Right lung (tissue), 5 donors: ENCODE results near the gene ATXN7. TPM values are rescaled to one million over a fixed set of nuclear protein-coding genes. Genes with fewer than 3 reads are reported as not detected.

Experiments used
- DNase-seq, 2 donors: peaks; one replicate each; pipeline ENCODE4 v3.0.0-alpha.2; 2013
- polyA plus RNA-seq, 5 donors: library from polyadenylated mRNA; unstranded; fragments of 120-200 nt; gene quantifications; one replicate each; pipeline versions ENCODE4 v1.2.1 to v1.2.3, GENCODE V29; 2013; ENCODE audit warnings: inconsistent platforms in 1 of 5, low replicate concordance in 1 of 5; ENCODE audit not compliant: insufficient read length in 5 of 5, insufficient read depth in 1 of 5

The ATXN7 gene
- polyA plus RNA-seq, 5 donors = 16.4 to 27.5 (median 26.1) TPM

GRCh38 chr3:63963496-63963895 is 99.8 kb downstream of the ATXN7 start:
- DNase-seq = no peak

DNA sequence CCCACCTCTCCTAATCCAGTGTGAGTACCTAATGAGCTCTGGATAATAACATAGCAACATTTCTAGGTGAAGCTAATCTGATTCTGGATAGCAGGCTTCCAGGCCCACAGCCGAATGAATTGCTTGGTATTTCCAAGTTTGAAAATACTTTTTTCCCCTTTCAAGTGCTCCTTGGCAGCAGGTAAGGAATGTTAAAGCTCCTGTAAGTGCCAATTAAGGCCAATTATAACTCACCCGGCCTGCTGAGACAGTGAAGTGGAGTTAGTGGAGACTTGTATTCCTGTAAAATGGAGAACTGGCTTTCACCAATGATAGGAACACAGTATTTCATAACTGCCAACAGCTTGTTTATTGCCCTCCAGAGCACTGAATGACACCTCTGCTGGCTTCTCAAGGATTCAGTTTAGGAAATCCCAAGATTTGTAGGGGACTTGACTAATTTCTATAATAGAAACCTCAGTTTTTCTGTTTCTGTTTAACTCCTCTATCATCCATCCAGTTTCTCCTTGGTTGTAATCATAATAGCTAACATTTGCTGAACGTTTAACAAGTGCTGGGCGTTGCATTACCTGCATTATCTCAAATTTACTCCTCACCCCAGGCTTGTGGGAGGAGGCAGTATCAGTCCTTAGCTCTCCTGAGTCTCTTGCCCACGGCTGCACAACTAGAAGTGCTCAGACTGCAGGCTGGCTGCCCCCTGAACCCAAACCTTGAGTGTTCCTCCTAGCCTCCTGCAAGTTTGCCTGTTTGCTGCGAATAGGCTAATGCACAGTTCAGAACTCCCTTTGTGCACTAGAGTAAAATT is 101.2 kb downstream of the ATXN7 start:
- DNase-seq = no peak

- DNase-seq = no peak
These were observed 102.3 kb downstream of the ATXN7 start for GRCh38 chr3:63966007-63966406.

- no peak for DNase-seq
These were observed 103.2 kb downstream of the ATXN7 start for GRCh38 chr3:63966871-63967270.

GRCh38 chr3:63967675-63968611 is 104.3 kb downstream of the ATXN7 start:
- DNase-seq = peak; percentile 57 to 63

DNA sequence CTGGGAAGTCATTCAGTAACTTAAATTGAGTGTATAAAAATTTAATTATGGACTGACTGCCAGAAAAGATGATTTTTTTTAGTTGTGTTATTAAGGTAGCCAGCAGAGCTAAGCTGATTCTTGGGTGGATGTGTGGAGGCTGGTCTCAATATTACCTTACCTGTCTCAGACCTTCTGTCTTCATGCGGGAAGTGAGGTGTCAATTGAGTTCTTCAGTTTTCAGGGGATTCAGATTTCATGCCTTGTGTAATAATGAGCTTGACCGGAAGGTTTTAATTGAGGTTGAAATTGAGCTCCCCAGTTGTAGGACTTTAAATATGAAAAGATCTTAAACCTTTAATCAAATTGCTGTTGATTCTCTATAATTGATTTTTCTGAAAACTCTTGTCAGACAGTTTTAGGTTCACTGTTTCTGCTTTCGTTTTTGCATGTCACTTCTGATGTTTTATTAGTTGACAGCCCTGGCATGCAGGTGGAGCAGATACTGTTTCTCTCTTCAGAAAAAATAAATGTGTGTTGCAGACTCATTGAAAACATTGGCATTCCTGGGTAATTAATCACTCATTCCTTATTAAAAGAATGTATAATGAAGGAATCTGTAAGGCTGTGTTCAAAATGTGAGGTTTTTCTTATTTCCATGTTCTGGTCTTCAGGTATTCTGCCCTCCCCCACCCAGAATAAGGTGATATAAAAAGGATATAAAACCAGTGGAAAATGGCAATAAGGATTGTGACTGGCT is 105.1 kb downstream of the ATXN7 start:
- no peak for DNase-seq

- no peak for DNase-seq
These were observed 106.2 kb downstream of the ATXN7 start for GRCh38 chr3:63969876-63970275.

DNA sequence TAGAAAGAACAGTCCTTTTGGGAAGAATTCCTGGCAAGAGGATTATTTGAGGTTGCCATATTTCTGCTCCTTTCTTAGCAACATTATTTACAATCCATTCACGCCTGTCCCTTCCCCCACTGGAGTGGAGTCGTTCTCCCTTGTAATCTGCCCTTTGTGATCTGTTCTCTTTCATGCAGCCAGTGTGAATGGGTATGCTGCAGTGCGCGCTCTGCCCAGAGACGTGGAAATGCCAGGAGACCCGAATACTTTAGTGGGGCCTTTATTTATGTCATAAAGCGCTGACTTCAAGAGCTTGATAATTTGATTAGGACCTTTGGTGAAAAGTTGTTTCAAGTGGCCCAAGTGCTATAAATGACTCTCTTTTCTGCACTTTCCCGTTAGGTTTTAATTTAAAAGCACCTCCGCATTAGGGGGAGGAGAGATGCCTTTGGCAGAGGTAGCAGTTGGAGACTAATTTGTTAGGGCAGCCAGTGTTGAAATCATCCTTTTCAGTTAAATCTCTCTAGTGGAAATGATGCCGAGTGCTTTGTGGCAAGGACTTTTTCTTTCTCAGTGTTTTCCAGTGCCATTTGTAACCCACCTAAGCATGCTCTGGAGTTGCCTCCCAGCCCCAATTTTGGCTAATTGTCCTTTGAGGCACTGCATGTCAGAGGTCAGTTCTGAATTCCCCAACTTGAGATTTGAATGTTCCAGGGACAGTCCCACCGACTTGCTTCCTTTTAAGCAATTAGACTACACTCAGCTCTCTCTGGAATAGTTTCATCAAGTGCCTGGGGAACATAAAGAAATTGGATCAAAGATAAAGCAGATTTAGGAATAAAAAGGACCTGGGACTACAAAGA is 107.2 kb downstream of the ATXN7 start:
- DNase-seq = no peak

GRCh38 chr3:63972196-63972595 is 108.5 kb downstream of the ATXN7 start:
- DNase-seq = no peak

DNA sequence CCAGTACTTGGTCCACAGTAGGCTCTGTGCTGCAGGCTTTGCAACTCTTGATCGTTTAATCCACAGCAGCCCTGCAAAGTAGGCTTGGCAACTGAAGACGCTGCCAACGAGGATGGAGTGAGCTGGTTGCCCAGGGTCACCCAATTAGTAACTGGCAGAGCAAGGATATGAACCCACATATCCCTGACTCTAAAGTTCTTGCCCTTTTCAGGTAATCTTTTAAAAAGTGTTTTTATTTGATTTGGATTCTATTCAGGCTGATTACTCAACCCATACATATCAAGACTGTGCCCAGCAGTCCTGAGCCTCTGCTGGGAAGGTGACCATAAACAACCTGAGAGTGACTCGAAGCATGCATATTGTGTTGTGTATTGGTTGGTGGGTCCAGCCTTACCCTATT is 109.3 kb downstream of the ATXN7 start:
- no peak for DNase-seq

DNA sequence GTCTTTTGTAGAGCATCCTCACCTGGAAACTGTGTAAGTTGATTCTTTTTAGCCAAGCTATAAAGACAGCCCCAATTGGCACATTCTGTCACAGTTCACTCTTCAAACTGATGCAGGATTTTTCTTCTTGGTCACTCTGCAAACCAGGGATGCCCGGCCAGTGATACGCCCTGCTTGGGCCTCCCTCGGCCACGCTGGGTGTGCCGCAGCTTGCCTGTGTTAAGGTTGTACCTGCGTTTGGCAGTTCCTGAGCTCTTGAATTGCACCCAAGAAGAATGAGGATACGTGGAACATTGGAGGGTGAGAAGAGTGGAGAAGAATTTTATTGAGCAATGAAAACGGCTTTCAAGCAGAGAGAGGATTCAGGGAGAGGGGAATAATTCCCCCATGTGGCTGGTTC is 109.7 kb downstream of the ATXN7 start:
- no peak for DNase-seq

- DNase-seq = no peak
These were observed 110.8 kb downstream of the ATXN7 start for GRCh38 chr3:63974451-63974850.

GRCh38 chr3:63975723-63976122 is 112.1 kb downstream of the ATXN7 start:
- no peak for DNase-seq

DNA sequence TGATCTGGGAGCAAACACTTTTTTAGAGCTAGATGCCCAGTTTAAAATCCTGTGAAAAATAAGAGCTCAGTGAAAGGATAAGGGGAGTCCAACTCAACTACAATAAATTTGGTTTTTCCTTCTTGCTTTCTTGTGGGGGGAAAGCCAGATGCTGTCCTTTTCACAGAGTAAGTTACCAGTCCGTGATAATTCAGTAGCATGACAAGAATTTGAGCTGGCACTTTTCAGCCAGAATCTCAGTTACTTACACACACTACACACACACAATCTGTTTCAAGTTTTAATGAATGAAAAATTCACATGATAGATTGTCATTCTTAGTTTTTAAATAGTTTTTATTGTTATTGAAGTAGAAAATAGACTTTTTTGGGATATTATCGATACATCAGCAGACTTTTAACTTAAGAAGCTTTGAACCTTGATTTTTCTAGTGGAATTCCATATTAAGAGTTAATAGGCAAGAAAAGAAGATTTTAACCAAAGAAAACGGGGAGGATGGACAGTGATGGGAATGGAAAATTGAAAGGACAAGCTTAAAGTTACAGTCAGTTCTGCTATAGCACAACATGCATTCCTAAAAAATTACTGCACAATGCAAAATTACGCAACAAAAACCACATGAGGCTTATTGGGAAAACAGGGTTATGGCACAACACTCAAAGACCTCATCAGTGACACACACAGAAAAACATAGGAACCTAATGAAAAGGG is 112.6 kb downstream of the ATXN7 start:
- DNase-seq = peak; percentile 61 to 74

GRCh38 chr3:63976872-63977200 is 113.2 kb downstream of the ATXN7 start:
- no peak for DNase-seq

DNA sequence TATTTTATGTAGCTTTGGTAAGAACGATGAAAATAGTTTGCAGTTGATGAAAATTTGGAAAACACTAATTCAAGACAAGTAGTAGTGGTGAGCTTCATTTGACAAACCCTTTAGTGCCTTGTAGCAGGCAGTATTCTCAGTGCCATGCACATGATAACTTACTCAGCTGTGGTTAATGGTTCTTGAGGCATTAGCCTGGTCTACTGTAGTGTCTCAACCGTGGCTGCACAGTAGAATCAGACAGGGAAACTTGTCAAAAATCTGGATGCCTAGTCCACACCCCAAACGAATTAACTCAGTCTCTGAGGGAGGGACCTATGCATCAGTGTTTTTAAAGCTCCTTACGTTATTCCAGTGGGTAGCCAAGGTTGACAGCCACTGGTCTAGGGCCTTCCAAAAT is 114.2 kb downstream of the ATXN7 start:
- DNase-seq = no peak

- DNase-seq = peak; percentile 40 to 55
These were observed 115.6 kb downstream of the ATXN7 start for GRCh38 chr3:63979093-63979885.

GRCh38 chr3:63980019-63980418 is 116.4 kb downstream of the ATXN7 start:
- DNase-seq = no peak

GRCh38 chr3:63980830-63981498 is 117.3 kb downstream of the ATXN7 start:
- no peak for DNase-seq
